Astrocyte (in vitro differentiated cells and primary cell): Measurements from ENCODE around the gene SLC23A3. TPM values are rescaled to one million over a fixed set of nuclear protein-coding genes. Genes with fewer than 3 reads are reported as not detected.
A peak's percentile ranks its signal among the peaks of the same experiment; 100 is the strongest.

ENCODE experiments used
- DNase-seq: peaks from one replicate; pipeline ENCODE4 v3.0.0-alpha.2; 2010; ENCODE audit warnings: low read depth
- FAIRE-seq: peaks from 2 replicates; lab custom pipeline; 2011; peaks lifted over from hg19 to GRCh38; lab: Jason Lieb, UNC
- H2AFZ ChIP-seq: 2 replicates; pipeline ENCODE4 v1.6.0; 2012; ENCODE audit warnings: low read depth, low read length, inconsistent platforms
- H3K27ac ChIP-seq: 2 replicates; pipeline ENCODE4 v1.5.1; 2011; ENCODE audit warnings: low read depth, low read length, inconsistent platforms
- H3K27me3 ChIP-seq: 2 replicates; pipeline ENCODE4 v1.6.0; 2011; ENCODE audit warnings: low read length, inconsistent platforms; ENCODE audit not compliant: insufficient read depth
- H3K36me3 ChIP-seq: 2 replicates; pipeline ENCODE4 v1.5.1; 2011; ENCODE audit warnings: low read length, inconsistent platforms; ENCODE audit not compliant: insufficient read depth
- H3K4me1 ChIP-seq: 2 replicates; pipeline ENCODE4 v1.5.1; 2011; ENCODE audit warnings: low read length, inconsistent platforms; ENCODE audit not compliant: insufficient read depth
- H3K4me2 ChIP-seq: 2 replicates; pipeline ENCODE4 v1.6.0; 2012; ENCODE audit warnings: low read length, inconsistent platforms
- H3K4me3 ChIP-seq: 2 replicates; pipeline ENCODE4 v1.5.1; 2011; ENCODE audit warnings: low read depth, mild to moderate bottlenecking, low read length, inconsistent platforms; ENCODE audit not compliant: insufficient read depth
- H3K79me2 ChIP-seq: 2 replicates; pipeline ENCODE4 v1.6.0; 2012; ENCODE audit warnings: mild to moderate bottlenecking, low read length, inconsistent platforms; ENCODE audit not compliant: insufficient read depth
- H3K9ac ChIP-seq: 2 replicates; pipeline ENCODE4 v1.6.0; 2012; ENCODE audit warnings: mild to moderate bottlenecking, low read length, inconsistent platforms
- H3K9me3 ChIP-seq: 2 replicates; pipeline ENCODE4 v1.5.1; 2012; ENCODE audit warnings: low read depth, mild to moderate bottlenecking, low read length, inconsistent platforms; ENCODE audit not compliant: insufficient read depth
- H4K20me1 ChIP-seq: 2 replicates; pipeline ENCODE4 v1.6.0; 2012; ENCODE audit warnings: low read length, inconsistent platforms; ENCODE audit not compliant: insufficient read depth
- H3K27ac Mint-ChIP-seq: one replicate; pipeline ENCODE4 v1.8.0; 2021; ENCODE audit warnings: mild to moderate bottlenecking, mixed read lengths; ENCODE audit not compliant: unreplicated experiment
- H3K27me3 Mint-ChIP-seq: one replicate; pipeline ENCODE4 v1.8.0; 2021; ENCODE audit warnings: low read depth, mixed read lengths; ENCODE audit not compliant: unreplicated experiment
- H3K36me3 Mint-ChIP-seq: one replicate; pipeline ENCODE4 v1.8.0; 2021; ENCODE audit warnings: low read depth, mixed read lengths; ENCODE audit not compliant: unreplicated experiment
- H3K4me1 Mint-ChIP-seq: one replicate; pipeline ENCODE4 v1.8.0; 2021; ENCODE audit warnings: low read depth, mixed read lengths; ENCODE audit not compliant: unreplicated experiment
- H3K4me3 Mint-ChIP-seq: one replicate; pipeline ENCODE4 v1.8.0; 2021; ENCODE audit warnings: mild to moderate bottlenecking, moderate library complexity, mixed read lengths; ENCODE audit not compliant: unreplicated experiment
- H3K9me3 Mint-ChIP-seq: one replicate; pipeline ENCODE4 v1.8.0; 2021; ENCODE audit warnings: mild to moderate bottlenecking, mixed read lengths; ENCODE audit not compliant: unreplicated experiment
- CTCF ChIP-seq: IDR thresholded peaks from 2 replicates; pipeline ENCODE4 v1.5.1; 2011; ENCODE audit warnings: low read depth, mild to moderate bottlenecking, inconsistent platforms, low read length, moderate library complexity; ENCODE audit not compliant: insufficient read depth
- EZH2 ChIP-seq: IDR thresholded peaks from 2 replicates; pipeline ENCODE4 v1.6.1; 2012; ENCODE audit warnings: mild to moderate bottlenecking, low read length, inconsistent platforms; ENCODE audit not compliant: insufficient read depth
- total RNA-seq: library from RNA; stranded (reverse); gene quantifications from 2 replicates; pipeline ENCODE4 v1.2.1, GENCODE V29; 2021

Gene SLC23A3
- total RNA-seq, 1 donor from 2014 or later = 1.2 TPM

DNA sequence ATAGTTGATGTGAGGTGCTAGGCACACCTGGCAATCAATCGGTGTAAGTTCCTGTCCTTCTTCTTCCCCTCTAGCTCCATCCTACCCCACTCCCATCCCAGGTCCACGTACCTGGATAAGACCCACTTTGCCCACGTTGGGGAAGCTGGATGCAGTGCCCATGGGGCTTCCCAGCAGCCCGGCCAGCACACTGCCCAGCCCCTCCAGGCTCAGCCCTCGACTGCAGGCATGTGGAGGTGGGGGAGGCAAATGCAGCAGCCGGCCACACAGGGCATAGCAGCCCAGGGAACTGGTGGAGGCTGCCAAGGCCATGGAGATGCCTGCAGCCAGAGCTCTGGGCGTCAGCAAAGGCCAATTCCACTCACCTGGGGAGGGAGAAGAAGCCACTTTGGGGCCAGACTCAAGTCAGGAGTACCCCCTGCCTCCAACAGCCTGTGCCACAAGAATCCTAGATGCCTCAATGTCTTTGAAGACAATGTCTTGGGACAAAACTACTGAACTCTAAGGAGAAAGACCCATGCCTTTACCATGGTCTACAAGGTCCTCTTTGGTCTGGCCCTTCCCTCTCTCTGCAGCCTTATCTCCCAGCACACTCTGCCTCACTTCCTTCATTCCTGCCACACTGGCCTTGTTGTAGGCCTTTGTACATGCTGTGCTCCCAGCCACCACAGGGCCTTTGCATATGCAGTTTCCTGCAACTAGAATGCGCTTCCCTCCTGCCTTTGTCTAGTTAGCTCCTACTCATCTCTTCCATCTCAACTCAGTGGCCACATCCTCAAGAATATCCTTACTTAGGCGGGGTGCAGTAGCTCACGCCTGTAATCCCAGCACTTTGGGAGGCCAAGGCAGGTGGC lies 4.5 kb downstream of the SLC23A3 start:
- Mint-ChIP-seq H3K9me3 (no peaks in the 10 kb centered on the region), H3K4me1 (no peaks in the 10 kb centered on the region), H3K27ac (no peak overlapping the region), H3K36me3 (peaks cover 10% of the 10 kb centered on the region), H3K27me3 (peaks cover 30% of the 10 kb centered on the region), H3K4me3 (no peak overlapping the region)
- TF ChIP-seq EZH2 = no peak
- TF ChIP-seq CTCF = no peak
- no peak for DNase-seq
- no peak overlapping the region for H3K4me3 ChIP-seq
- no peak overlapping the region for H2AFZ ChIP-seq
- no peaks in the 10 kb centered on the region for H3K79me2 ChIP-seq
- H3K9me3 ChIP-seq = no peaks in the 10 kb centered on the region
- H3K4me1 ChIP-seq = no peaks in the 10 kb centered on the region
- H4K20me1 ChIP-seq = peaks cover 5% of the 10 kb centered on the region
- no peak overlapping the region for H3K4me2 ChIP-seq
- no peak overlapping the region for H3K9ac ChIP-seq
- no peak overlapping the region for H3K27ac ChIP-seq
- no peaks in the 10 kb centered on the region for H3K36me3 ChIP-seq
- no peak for FAIRE-seq
- H3K27me3 ChIP-seq = no peaks in the 10 kb centered on the region

GRCh38 chr2:219163156-219163555 lies 6.7 kb downstream of the SLC23A3 start:
- no peak for FAIRE-seq
- H3K4me3 ChIP-seq = no peak overlapping the region
- no peaks in the 10 kb centered on the region for H3K79me2 ChIP-seq
- no peaks in the 10 kb centered on the region for H3K36me3 ChIP-seq
- Mint-ChIP-seq H3K4me1 (peaks cover 15% of the 10 kb centered on the region), H3K27ac (no peak overlapping the region), H3K36me3 (peaks cover 10% of the 10 kb centered on the region), H3K4me3 (no peak overlapping the region), H3K27me3 (peaks cover 28% of the 10 kb centered on the region), H3K9me3 (no peaks in the 10 kb centered on the region)
- DNase-seq = no peak
- no peaks in the 10 kb centered on the region for H3K27me3 ChIP-seq
- no peaks in the 10 kb centered on the region for H4K20me1 ChIP-seq
- no peak for TF ChIP-seq EZH2
- no peak for TF ChIP-seq CTCF
- no peak overlapping the region for H3K9ac ChIP-seq
- H3K27ac ChIP-seq = no peak overlapping the region
- no peak overlapping the region for H3K4me2 ChIP-seq
- H3K4me1 ChIP-seq = peaks cover 4% of the 10 kb centered on the region
- no peak overlapping the region for H2AFZ ChIP-seq
- no peaks in the 10 kb centered on the region for H3K9me3 ChIP-seq

- H3K27me3 Mint-ChIP-seq = peaks cover 22% of the 10 kb centered on the region
- H4K20me1 ChIP-seq = no peaks in the 10 kb centered on the region
- H3K36me3 Mint-ChIP-seq = peaks cover 14% of the 10 kb centered on the region
- FAIRE-seq (no peak), DNase-seq (no peak)
- H3K27me3 ChIP-seq = no peaks in the 10 kb centered on the region
- peak overlapping the region; percentile 98 for H3K4me2 ChIP-seq
- H2AFZ ChIP-seq = no peak overlapping the region
- no peaks in the 10 kb centered on the region for H3K79me2 ChIP-seq
- TF ChIP-seq EZH2 = no peak
- no peak for TF ChIP-seq CTCF
- H3K9me3 Mint-ChIP-seq = no peaks in the 10 kb centered on the region
- H3K36me3 ChIP-seq = peaks cover 4% of the 10 kb centered on the region
- H3K27ac ChIP-seq = no peak overlapping the region
- H3K4me3 Mint-ChIP-seq = peak overlapping the region; percentile 86
- H3K4me1 Mint-ChIP-seq = peaks cover 18% of the 10 kb centered on the region
- H3K9ac ChIP-seq = peak overlapping the region; percentile 82
- peaks cover 4% of the 10 kb centered on the region for H3K4me1 ChIP-seq
- H3K4me3 ChIP-seq = peak overlapping the region; percentile 76
- H3K27ac Mint-ChIP-seq = no peak overlapping the region
- H3K9me3 ChIP-seq = no peaks in the 10 kb centered on the region
These were observed 8.7 kb downstream of the SLC23A3 start for GRCh38 chr2:219161097-219161496.
